ENCODE results near the gene THAP11. TPM values are rescaled to one million over a fixed set of nuclear protein-coding genes. Genes with fewer than 3 reads are reported as not detected.
A peak's percentile ranks its signal among the peaks of the same experiment; 100 is the strongest.

The THAP11 gene
- total and polyA plus RNA-seq, 2 experiments from 2014 or later, result 37.3 to 115 TPM

DNA sequence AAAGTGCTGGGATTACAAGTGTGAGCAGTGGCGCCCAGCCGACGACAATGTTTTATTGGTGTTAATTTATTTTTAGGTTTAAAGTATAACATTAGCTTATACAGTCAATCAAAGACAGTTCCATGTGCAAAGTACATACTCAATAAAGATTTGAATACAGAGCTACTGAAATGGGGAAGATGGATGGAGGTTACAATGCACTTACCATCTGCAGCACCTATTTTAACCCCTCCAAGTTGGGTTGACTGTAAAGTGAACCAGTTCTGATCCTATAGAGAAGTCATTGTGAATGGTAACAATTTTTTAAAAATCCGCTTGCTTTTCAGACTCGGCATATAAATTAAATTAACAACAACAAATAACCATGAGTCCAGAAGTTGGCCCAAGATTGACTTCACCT, 50.3 kb downstream of the THAP11 start:
- Mint-ChIP-seq H3K4me3 (peak overlapping the region; percentile 97), H3K9me3 (no peaks in the 10 kb centered on the region), H3K4me1 (peaks cover 9% of the 10 kb centered on the region), H3K36me3 (ENCODE audit: low read depth) (no peaks in the 10 kb centered on the region; the same call in 2 of the 3 replicates), H3K27ac (peak overlapping the region; percentile 95), H3K27me3 (ENCODE audit: insufficient read depth, low read depth, poor library complexity) (peaks cover 4% of the 10 kb centered on the region)
- Histone ChIP-seq H3K4me1 (ENCODE audit: insufficient read depth) (peaks cover 14% of the 10 kb centered on the region), H3K27me3 (ENCODE audit: insufficient read depth) (no peaks in the 10 kb centered on the region), H3K4me3 (peak overlapping the region; percentile 48), H3K4me2 (peak overlapping the region; percentile 71), H3K27ac (ENCODE audit: low read depth) (peak overlapping the region; percentile 72), H2AFZ (no peak overlapping the region), H3K36me3 (ENCODE audit: insufficient read depth) (no peaks in the 10 kb centered on the region), H3F3A (replicated peaks; ENCODE audit: low read depth) (peaks cover 8% of the 10 kb centered on the region; the same call in 1 of the 2 replicates), H4K20me1 (replicated peaks; ENCODE audit: insufficient read depth) (peaks cover 8% of the 10 kb centered on the region), H3K79me2 (replicated peaks; ENCODE audit: insufficient read depth) (peaks cover 41% of the 10 kb centered on the region), H3K9me2 (ENCODE audit: insufficient read depth) (no peaks in the 10 kb centered on the region)
- ATAC-seq, result no peak
- TF ChIP-seq JUNB (IDR thresholded peaks at IDR 0.05; ENCODE audit: unreplicated experiment) (no peak), POLR2AphosphoS5 (IDR thresholded peaks at IDR 0.05; ENCODE audit: low read depth) (no peak)
- DNase-seq (ENCODE audit: low spot score), result no peak

DNA sequence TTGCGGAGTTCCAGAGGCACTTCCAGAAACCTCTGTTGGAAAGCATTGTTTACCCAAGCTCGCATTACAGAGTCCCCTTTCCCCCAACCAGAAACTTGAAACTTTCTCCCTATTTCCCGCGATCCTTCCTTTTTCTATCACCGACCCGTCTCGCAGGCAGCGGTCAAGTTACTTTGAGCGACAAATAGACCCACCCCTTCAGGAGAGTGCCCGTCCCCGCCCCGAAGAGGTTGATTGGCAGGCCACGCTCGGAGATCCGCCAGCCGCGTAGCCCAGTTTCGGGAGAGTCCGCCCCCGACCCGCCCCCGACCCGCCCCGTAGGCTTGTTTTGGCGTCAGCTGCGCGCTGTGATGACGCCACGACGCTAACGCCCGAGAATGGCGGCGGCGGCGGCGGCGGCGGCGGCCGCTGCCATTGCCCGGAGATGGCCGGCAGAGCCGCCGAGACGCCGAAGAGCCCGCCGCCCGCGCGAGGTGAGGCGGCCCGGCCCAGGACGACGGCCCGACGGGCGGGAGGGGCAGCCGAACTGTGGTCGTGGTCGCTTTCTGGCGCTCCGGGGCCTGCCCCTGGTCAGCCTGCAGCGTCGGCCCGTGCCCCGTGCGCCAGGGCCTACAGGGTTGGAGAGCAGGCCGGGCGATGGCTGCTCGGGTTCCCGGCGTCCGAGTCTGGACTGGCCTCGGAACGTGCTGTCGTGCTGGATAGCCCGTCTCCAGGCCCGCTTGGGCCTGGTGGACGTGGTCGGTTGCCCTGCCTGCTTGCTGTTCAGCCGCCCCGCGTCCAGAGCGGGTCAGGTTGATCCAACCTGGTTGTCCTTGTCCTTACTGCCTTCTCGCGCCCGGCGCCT, 51.0 kb downstream of the THAP11 start, which contains the start of gene PSKH1:
Gene PSKH1 (plus strand): TSS at position 356 of the 844 bp plus-strand sequence. CDS start 15,496 bp downstream, outside the sequence.
- 0 out of 2 replicates have a peak within 1 kb of the TSS, but pooled peaks have one; percentile 26 for H2AFZ ChIP-seq
- DNase-seq (ENCODE audit: low spot score) (peak; percentile 99), ATAC-seq (peak; percentile 97)
- no peaks in the 10 kb centered on the region for H3K9me2 ChIP-seq (ENCODE audit: insufficient read depth)
- no peaks in the 10 kb centered on the region; the same call in 2 of the 3 replicates for H3K36me3 Mint-ChIP-seq (ENCODE audit: low read depth)
- H3F3A ChIP-seq (replicated peaks; ENCODE audit: low read depth), result peaks cover 8% of the 10 kb centered on the region; the same call in 1 of the 2 replicates
- TF ChIP-seq ETS1 (IDR thresholded peaks at IDR 0.05), result no peak
- TF ChIP-seq CREB1 (CRISPR knock-in tag; IDR thresholded peaks at IDR 0.05; ENCODE audit: low read depth), result peak; percentile 97
- H3K4me2 ChIP-seq, result peak within 1 kb of the TSS; percentile 81
- peak within 1 kb of the TSS; percentile 84 for H3K27ac ChIP-seq (ENCODE audit: low read depth)
- H3K27ac Mint-ChIP-seq, result peak within 1 kb of the TSS; percentile 98
- peak within 1 kb of the TSS; percentile 97 for H3K4me3 Mint-ChIP-seq
- H3K4me1 ChIP-seq (ENCODE audit: insufficient read depth), result peaks cover 14% of the 10 kb centered on the region
- H3K4me1 Mint-ChIP-seq, result peaks cover 9% of the 10 kb centered on the region
- H3K9me3 Mint-ChIP-seq, result no peaks in the 10 kb centered on the region
- no peaks in the 10 kb centered on the region for H3K36me3 ChIP-seq (ENCODE audit: insufficient read depth)
- H4K20me1 ChIP-seq (replicated peaks; ENCODE audit: insufficient read depth), result peaks cover 8% of the 10 kb centered on the region
- H3K79me2 ChIP-seq (replicated peaks; ENCODE audit: insufficient read depth), result peaks cover 48% of the 10 kb centered on the region
- H3K27me3 ChIP-seq (ENCODE audit: insufficient read depth), result no peaks in the 10 kb centered on the region
- H3K4me3 ChIP-seq, result peak within 1 kb of the TSS; percentile 82
- peaks cover 4% of the 10 kb centered on the region for H3K27me3 Mint-ChIP-seq (ENCODE audit: insufficient read depth, low read depth, poor library complexity)

Small RNAs within 50 kb of the gene (small RNA-seq; reads per million reads assigned to genes)
- not detected for gene AC040162.2 (ENCODE audit: low replicate concordance)
- gene NRN1L (ENCODE audit: low replicate concordance), result not detected

Other genes starting within 250 kb of the THAP11 start
- 14.0 and 17.4 TPM in 2 replicates for gene CARMIL2, start 197.2 kb upstream of the THAP11 start, total RNA-seq (2014; rRNA removed; shearing (Covaris generic))
- gene CARMIL2, start 197.2 kb upstream of the THAP11 start, polyA plus RNA-seq (2016; fragmentation: Nextera tagmentation; extraction: Ambion mirVana), result 17.4 and 23.4 TPM in 2 replicates
- 51.7 and 56.9 TPM in 2 replicates for gene ACD, start 182.1 kb upstream of the THAP11 start, total RNA-seq (2014; rRNA removed; shearing (Covaris generic))
- 38.7 and 41.3 TPM in 2 replicates for gene ACD, start 182.1 kb upstream of the THAP11 start, polyA plus RNA-seq (2016; fragmentation: Nextera tagmentation; extraction: Ambion mirVana)
- gene PARD6A, start 181.4 kb upstream of the THAP11 start, total RNA-seq (2014; rRNA removed; shearing (Covaris generic)), result 15.1 and 15.7 TPM in 2 replicates
- 9.1 and 11.1 TPM in 2 replicates for gene PARD6A, start 181.4 kb upstream of the THAP11 start, polyA plus RNA-seq (2016; fragmentation: Nextera tagmentation; extraction: Ambion mirVana)
- gene ENKD1, start 175.6 kb upstream of the THAP11 start, total RNA-seq (2014; rRNA removed; shearing (Covaris generic)), result 10.2 and 11.6 TPM in 2 replicates
- gene ENKD1, start 175.6 kb upstream of the THAP11 start, polyA plus RNA-seq (2016; fragmentation: Nextera tagmentation; extraction: Ambion mirVana), result 10.1 and 11.8 TPM in 2 replicates
- 0.87 and 8.2 TPM in 2 replicates for gene C16orf86, start 175.5 kb upstream of the THAP11 start, total RNA-seq (2014; rRNA removed; shearing (Covaris generic))
- 0.90 and 1.1 TPM in 2 replicates for gene C16orf86, start 175.5 kb upstream of the THAP11 start, polyA plus RNA-seq (2016; fragmentation: Nextera tagmentation; extraction: Ambion mirVana)
- gene GFOD2, start 123.0 kb upstream of the THAP11 start, total RNA-seq (2014; rRNA removed; shearing (Covaris generic)), result 27.5 and 34.3 TPM in 2 replicates
- 16.5 and 19.3 TPM in 2 replicates for gene GFOD2, start 123.0 kb upstream of the THAP11 start, polyA plus RNA-seq (2016; fragmentation: Nextera tagmentation; extraction: Ambion mirVana)
- gene RANBP10, start 35.8 kb upstream of the THAP11 start, total RNA-seq (2014; rRNA removed; shearing (Covaris generic)), result 9.0 and 9.2 TPM in 2 replicates
- gene RANBP10, start 35.8 kb upstream of the THAP11 start, polyA plus RNA-seq (2016; fragmentation: Nextera tagmentation; extraction: Ambion mirVana), result 13.6 and 18.0 TPM in 2 replicates
- gene TSNAXIP1, start 35.4 kb upstream of the THAP11 start, total RNA-seq (2014; rRNA removed; shearing (Covaris generic)), result 2.4 TPM in 1 of 2 replicates, not detected in the other
- 0.97 and 1.4 TPM in 2 replicates for gene TSNAXIP1, start 35.4 kb upstream of the THAP11 start, polyA plus RNA-seq (2016; fragmentation: Nextera tagmentation; extraction: Ambion mirVana)
- gene NUTF2, start 4.6 kb downstream of the THAP11 start, total RNA-seq (2014; rRNA removed; shearing (Covaris generic)), result 158 and 321 TPM in 2 replicates
- gene NUTF2, start 4.6 kb downstream of the THAP11 start, polyA plus RNA-seq (2016; fragmentation: Nextera tagmentation; extraction: Ambion mirVana), result 373 and 391 TPM in 2 replicates
- gene CENPT, start 5.4 kb downstream of the THAP11 start, total RNA-seq (2014; rRNA removed; shearing (Covaris generic)), result 31.8 and 55.4 TPM in 2 replicates
- gene CENPT, start 5.4 kb downstream of the THAP11 start, polyA plus RNA-seq (2016; fragmentation: Nextera tagmentation; extraction: Ambion mirVana), result 59.2 and 63.8 TPM in 2 replicates
- gene EDC4, start 30.7 kb downstream of the THAP11 start, total RNA-seq (2014; rRNA removed; shearing (Covaris generic)), result 74.2 and 98.5 TPM in 2 replicates
- 34.8 and 39.6 TPM in 2 replicates for gene EDC4, start 30.7 kb downstream of the THAP11 start, polyA plus RNA-seq (2016; fragmentation: Nextera tagmentation; extraction: Ambion mirVana)
- 13.8 and 14.0 TPM in 2 replicates for gene NRN1L, start 42.6 kb downstream of the THAP11 start, total RNA-seq (2014; rRNA removed; shearing (Covaris generic))
- 26.1 and 33.8 TPM in 2 replicates for gene NRN1L, start 42.6 kb downstream of the THAP11 start, polyA plus RNA-seq (2016; fragmentation: Nextera tagmentation; extraction: Ambion mirVana)
- gene PSKH1, start 50.9 kb downstream of the THAP11 start, total RNA-seq (2014; rRNA removed; shearing (Covaris generic)), result 22.1 and 23.9 TPM in 2 replicates
- gene PSKH1, start 50.9 kb downstream of the THAP11 start, polyA plus RNA-seq (2016; fragmentation: Nextera tagmentation; extraction: Ambion mirVana), result 8.3 and 14.3 TPM in 2 replicates
- 1.6 and 8.0 TPM in 2 replicates for gene CTRL, start 89.5 kb downstream of the THAP11 start, total RNA-seq (2014; rRNA removed; shearing (Covaris generic))
- gene CTRL, start 89.5 kb downstream of the THAP11 start, polyA plus RNA-seq (2016; fragmentation: Nextera tagmentation; extraction: Ambion mirVana), result 12.8 and 13.0 TPM in 2 replicates
- gene PSMB10, start 94.5 kb downstream of the THAP11 start, total RNA-seq (2014; rRNA removed; shearing (Covaris generic)), result 27.5 and 35.0 TPM in 2 replicates
- 114 and 129 TPM in 2 replicates for gene PSMB10, start 94.5 kb downstream of the THAP11 start, polyA plus RNA-seq (2016; fragmentation: Nextera tagmentation; extraction: Ambion mirVana)
- gene LCAT, start 101.8 kb downstream of the THAP11 start, total RNA-seq (2014; rRNA removed; shearing (Covaris generic)), result 17.6 and 18.9 TPM in 2 replicates
- 12.4 and 13.7 TPM in 2 replicates for gene LCAT, start 101.8 kb downstream of the THAP11 start, polyA plus RNA-seq (2016; fragmentation: Nextera tagmentation; extraction: Ambion mirVana)
- gene SLC12A4, start 126.3 kb downstream of the THAP11 start, total RNA-seq (2014; rRNA removed; shearing (Covaris generic)), result 53.0 and 56.7 TPM in 2 replicates
- gene SLC12A4, start 126.3 kb downstream of the THAP11 start, polyA plus RNA-seq (2016; fragmentation: Nextera tagmentation; extraction: Ambion mirVana), result 17.6 and 19.9 TPM in 2 replicates
- gene DPEP3, start 138.2 kb downstream of the THAP11 start, total RNA-seq (2014; rRNA removed; shearing (Covaris generic)), result 7.9 and 18.4 TPM in 2 replicates
- gene DPEP3, start 138.2 kb downstream of the THAP11 start, polyA plus RNA-seq (2016; fragmentation: Nextera tagmentation; extraction: Ambion mirVana), result 8.8 and 11.1 TPM in 2 replicates
- not detected in 2 replicates for gene DPEP2, start 157.2 kb downstream of the THAP11 start, total RNA-seq (2014; rRNA removed; shearing (Covaris generic))
- 0.09 TPM in 1 of 2 replicates, not detected in the other for gene DPEP2, start 157.2 kb downstream of the THAP11 start, polyA plus RNA-seq (2016; fragmentation: Nextera tagmentation; extraction: Ambion mirVana)
- gene DPEP2NB, start 173.6 kb downstream of the THAP11 start, total RNA-seq (2014; rRNA removed; shearing (Covaris generic)), result not detected in 2 replicates
- gene DPEP2NB, start 173.6 kb downstream of the THAP11 start, polyA plus RNA-seq (2016; fragmentation: Nextera tagmentation; extraction: Ambion mirVana), result 0.19 TPM in 1 of 2 replicates, not detected in the other
- 18.0 and 23.8 TPM in 2 replicates for gene DDX28, start 180.9 kb downstream of the THAP11 start, total RNA-seq (2014; rRNA removed; shearing (Covaris generic))
- 11.9 and 12.2 TPM in 2 replicates for gene DDX28, start 180.9 kb downstream of the THAP11 start, polyA plus RNA-seq (2016; fragmentation: Nextera tagmentation; extraction: Ambion mirVana)
- gene DUS2, start 181.0 kb downstream of the THAP11 start, total RNA-seq (2014; rRNA removed; shearing (Covaris generic)), result 22.4 and 26.4 TPM in 2 replicates
- 12.8 and 13.3 TPM in 2 replicates for gene DUS2, start 181.0 kb downstream of the THAP11 start, polyA plus RNA-seq (2016; fragmentation: Nextera tagmentation; extraction: Ambion mirVana)
- 34.5 and 40.9 TPM in 2 replicates for gene NFATC3, start 243.1 kb downstream of the THAP11 start, total RNA-seq (2014; rRNA removed; shearing (Covaris generic))
- 9.2 and 9.3 TPM in 2 replicates for gene NFATC3, start 243.1 kb downstream of the THAP11 start, polyA plus RNA-seq (2016; fragmentation: Nextera tagmentation; extraction: Ambion mirVana)